LNCAP (cell line): ENCODE data around the gene ADAMTSL4.
A peak's percentile ranks its signal among the peaks of the same experiment; 100 is the strongest.

Experiments used
- CTCF ChIP-seq: fragments of 450-650 bp; IDR thresholded peaks from 2 replicates; pipeline ENCODE4 v1.5.1; 2017; ENCODE audit warnings: mild to moderate bottlenecking

Gene ADAMTSL4

DNA sequence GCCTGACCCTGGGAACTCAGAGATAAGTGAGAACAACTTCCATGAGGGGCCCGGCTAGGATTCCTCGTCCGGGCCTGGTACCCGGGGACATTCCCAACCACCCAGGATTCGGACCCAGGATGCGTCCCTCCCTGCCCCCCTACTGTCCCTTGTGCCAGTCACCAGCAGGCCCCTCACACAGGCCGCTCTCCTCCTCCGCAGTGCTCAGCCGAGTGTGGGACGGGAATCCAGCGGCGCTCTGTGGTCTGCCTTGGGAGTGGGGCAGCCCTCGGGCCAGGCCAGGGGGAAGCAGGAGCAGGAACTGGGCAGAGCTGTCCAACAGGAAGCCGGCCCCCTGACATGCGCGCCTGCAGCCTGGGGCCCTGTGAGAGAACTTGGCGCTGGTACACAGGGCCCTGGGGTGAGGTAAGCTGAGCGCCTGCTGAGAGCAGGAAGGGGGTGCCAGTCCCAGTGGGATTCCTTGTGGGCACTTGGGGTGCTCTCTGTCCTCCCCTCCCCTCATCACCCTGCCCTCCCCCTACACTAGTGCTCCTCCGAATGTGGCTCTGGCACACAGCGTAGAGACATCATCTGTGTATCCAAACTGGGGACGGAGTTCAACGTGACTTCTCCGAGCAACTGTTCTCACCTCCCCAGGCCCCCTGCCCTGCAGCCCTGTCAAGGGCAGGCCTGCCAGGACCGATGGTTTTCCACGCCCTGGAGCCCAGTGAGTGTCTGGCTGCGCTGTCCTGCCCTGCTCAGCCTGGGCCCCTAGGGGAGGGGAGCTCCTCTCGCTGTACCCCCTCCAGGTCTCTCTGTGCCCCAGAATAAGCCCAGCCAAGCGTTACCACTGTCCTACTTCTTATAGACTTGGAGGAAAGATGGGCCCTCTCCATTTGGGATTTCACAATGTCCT lies 9.8 kb downstream of the ADAMTSL4 start:
- TF ChIP-seq CTCF, result no peak

- TF ChIP-seq CTCF, result no peak
Observed at GRCh38 chr1:150559656-150560010, 10.4 kb downstream of the ADAMTSL4 start.

DNA sequence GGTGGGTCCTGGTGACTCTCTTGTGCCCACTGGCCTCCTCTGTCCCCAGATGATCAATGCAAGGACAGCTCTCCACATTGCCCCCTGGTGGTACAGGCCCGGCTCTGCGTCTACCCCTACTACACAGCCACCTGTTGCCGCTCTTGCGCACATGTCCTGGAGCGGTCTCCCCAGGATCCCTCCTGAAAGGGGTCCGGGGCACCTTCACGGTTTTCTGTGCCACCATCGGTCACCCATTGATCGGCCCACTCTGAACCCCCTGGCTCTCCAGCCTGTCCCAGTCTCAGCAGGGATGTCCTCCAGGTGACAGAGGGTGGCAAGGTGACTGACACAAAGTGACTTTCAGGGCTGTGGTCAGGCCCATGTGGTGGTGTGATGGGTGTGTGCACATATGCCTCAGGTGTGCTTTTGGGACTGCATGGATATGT lies 10.8 kb downstream of the ADAMTSL4 start:
- peak; percentile 99 for TF ChIP-seq CTCF

GRCh38 chr1:150560576-150561253 lies 11.5 kb downstream of the ADAMTSL4 start:
- peak; percentile 96 for TF ChIP-seq CTCF

DNA sequence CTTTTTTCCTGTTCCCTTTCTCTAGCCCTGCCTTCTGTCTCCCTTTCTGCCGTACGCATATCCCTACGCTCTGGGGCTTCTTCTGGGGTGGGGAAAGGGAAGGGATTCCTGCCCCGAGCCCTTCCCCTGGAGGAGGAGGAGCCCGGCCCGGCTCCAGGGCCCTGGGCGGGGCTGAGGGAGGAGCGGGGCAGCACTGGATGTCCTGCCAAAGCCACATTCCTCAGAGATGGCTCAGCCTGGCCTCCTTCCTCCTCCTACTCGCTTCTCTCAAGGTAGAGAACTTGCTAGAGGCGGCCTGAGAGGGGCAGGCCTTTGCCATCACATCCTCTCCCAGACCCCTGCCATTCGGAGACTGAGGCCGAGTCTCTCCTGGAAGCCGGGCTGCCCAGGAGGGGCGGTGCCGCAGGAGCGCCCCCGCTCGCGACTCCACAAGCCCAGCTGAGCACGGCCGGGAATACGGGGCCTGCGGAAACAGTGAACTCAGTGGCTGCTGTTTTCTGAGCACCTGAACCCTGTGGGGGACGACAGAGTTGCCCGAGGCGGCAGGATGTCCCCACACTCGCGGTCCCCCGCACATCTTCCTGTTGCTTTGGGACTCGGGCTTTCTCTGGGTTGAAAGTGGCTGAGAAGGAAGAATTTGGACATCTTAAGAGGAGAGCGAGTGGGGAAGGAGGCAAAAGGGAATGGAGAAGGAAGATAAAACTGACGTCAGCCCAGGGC lies 12.2 kb downstream of the ADAMTSL4 start:
- peak; percentile 1; the same call in 1 of the 2 replicates for TF ChIP-seq CTCF

GRCh38 chr1:150561974-150562445 lies 12.8 kb downstream of the ADAMTSL4 start:
- TF ChIP-seq CTCF, result no peak

DNA sequence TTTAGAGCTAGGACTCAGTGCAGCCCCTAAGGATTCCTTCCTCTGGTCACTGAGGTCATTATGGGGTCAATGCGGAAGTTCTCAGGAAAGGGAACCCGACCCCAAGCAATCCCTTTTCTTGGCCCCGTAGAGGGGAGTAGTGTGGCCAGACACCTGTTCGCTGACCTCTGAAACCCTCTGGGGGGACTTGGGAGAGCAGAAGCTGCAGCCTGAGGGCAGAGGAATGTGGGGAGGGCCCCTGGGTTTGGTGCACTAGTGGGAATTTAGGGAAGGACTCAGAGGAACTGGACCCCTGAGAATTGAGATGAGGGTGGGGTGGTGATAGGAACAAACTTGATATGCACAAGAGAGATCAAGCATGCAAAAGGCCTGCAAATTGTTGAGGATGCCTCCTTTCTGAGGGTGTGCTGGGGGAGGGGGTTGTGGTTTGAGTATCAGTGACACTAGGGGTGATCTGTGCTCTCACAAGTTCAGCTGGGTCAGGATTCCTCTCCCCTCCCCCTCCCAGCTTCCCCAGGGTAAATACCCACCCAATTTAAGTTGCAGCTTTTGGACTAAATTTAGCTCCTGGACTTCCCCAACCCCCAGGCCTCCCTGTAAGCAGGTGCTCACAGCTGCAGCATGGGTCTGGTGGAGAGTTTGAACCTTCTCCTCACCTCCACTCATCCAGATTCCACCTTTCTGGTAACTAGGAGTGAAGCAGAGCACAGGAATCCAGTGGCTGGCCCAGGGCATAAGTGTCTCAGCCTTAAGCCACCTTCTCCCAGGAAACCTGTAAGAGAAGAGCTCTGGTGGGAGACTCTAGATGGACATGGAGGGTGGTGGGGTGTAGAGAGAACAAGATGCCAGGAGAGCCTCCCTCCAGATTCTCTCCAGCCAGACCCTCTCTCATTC lies 13.5 kb downstream of the ADAMTSL4 start:
- TF ChIP-seq CTCF, result no peak
